SK-N-SH (cell line): ENCODE measurements around the gene ATP6V1F.

Experiments used
- POLR2AphosphoS5 ChIP-seq: IDR thresholded peaks from 2 replicates; pipeline ENCODE4 v1.6.1; 2012; ENCODE audit warnings: low read depth, low read length
- TF ChIP-seq, protein P1 (sequence below): IDR thresholded peaks from 2 replicates; pipeline ENCODE4 v1.4.0; 2012; ENCODE audit warnings: low read depth, borderline replicate concordance

GRCh38 chr7:128890306-128891109, 27.9 kb downstream of the ATP6V1F start:
- TF ChIP-seq, protein P1, sequence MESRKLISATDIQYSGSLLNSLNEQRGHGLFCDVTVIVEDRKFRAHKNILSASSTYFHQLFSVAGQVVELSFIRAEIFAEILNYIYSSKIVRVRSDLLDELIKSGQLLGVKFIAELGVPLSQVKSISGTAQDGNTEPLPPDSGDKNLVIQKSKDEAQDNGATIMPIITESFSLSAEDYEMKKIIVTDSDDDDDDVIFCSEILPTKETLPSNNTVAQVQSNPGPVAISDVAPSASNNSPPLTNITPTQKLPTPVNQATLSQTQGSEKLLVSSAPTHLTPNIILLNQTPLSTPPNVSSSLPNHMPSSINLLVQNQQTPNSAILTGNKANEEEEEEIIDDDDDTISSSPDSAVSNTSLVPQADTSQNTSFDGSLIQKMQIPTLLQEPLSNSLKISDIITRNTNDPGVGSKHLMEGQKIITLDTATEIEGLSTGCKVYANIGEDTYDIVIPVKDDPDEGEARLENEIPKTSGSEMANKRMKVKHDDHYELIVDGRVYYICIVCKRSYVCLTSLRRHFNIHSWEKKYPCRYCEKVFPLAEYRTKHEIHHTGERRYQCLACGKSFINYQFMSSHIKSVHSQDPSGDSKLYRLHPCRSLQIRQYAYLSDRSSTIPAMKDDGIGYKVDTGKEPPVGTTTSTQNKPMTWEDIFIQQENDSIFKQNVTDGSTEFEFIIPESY: no peak
- no peak for TF ChIP-seq POLR2AphosphoS5
